ENCODE results near the gene CYP4F8.

DNA sequence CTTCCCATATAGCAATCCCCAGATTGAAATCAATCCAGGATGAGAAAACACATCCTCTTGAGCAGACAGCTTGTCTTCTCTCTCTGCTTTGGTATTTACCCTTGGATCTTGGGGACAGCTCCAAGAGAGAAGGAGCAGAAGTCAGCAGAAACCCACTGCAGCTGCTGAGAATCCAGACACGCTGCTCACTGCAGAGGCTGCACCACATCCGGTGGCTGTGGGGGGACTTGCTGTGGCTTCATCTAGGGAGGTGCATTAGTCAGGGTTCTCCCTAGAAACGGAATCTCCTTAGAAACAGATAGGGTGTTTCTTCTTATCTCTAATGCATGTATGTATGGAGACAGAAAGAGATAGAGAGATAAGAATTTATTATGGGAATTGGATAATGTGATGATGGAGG is 60.5 kb downstream of the CYP4F8 start:
- TF ChIP-seq, protein P1, sequence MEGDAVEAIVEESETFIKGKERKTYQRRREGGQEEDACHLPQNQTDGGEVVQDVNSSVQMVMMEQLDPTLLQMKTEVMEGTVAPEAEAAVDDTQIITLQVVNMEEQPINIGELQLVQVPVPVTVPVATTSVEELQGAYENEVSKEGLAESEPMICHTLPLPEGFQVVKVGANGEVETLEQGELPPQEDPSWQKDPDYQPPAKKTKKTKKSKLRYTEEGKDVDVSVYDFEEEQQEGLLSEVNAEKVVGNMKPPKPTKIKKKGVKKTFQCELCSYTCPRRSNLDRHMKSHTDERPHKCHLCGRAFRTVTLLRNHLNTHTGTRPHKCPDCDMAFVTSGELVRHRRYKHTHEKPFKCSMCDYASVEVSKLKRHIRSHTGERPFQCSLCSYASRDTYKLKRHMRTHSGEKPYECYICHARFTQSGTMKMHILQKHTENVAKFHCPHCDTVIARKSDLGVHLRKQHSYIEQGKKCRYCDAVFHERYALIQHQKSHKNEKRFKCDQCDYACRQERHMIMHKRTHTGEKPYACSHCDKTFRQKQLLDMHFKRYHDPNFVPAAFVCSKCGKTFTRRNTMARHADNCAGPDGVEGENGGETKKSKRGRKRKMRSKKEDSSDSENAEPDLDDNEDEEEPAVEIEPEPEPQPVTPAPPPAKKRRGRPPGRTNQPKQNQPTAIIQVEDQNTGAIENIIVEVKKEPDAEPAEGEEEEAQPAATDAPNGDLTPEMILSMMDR (conservative IDR thresholded peaks at IDR 0.05; ENCODE audit: low read length): no peak
- no peak for TF ChIP-seq EZH2phosphoT487 (IDR thresholded peaks at IDR 0.05; ENCODE audit: borderline replicate concordance, low read depth, low read length)
